Upper lobe of right lung (tissue), 1 donor: ENCODE measurements around the gene TMPRSS5. TPM values are rescaled to one million over a fixed set of nuclear protein-coding genes. Genes with fewer than 3 reads are reported as not detected.

Experiments
- ATAC-seq: fragments of 200-7000 bp; cut with Tn5 transposase; one replicate; pipeline ENCODE4 v1.9.1; 2020; ENCODE audit warnings: mild to moderate bottlenecking, moderate library complexity
- DNase-seq: peaks from one replicate; pipeline ENCODE4 v3.0.0-alpha.2; 2020
- H3K27ac ChIP-seq: fragments of 200-600 bp; one replicate; pipeline ENCODE4 v1.8.0; 2022
- H3K27me3 ChIP-seq: fragments of 200-600 bp; one replicate; pipeline ENCODE4 v1.8.0; 2022; ENCODE audit warnings: mild to moderate bottlenecking
- H3K36me3 ChIP-seq: fragments of 200-600 bp; one replicate; pipeline ENCODE4 v1.8.0; 2022
- H3K4me1 ChIP-seq: fragments of 200-600 bp; one replicate; pipeline ENCODE4 v1.8.0; 2022
- H3K4me3 ChIP-seq: fragments of 200-600 bp; one replicate; pipeline ENCODE4 v1.8.0; 2022; ENCODE audit warnings: mild to moderate bottlenecking
- H3K9me3 ChIP-seq: fragments of 200-600 bp; one replicate; pipeline ENCODE4 v1.8.0; 2022
- CTCF ChIP-seq: fragments of 200-600 bp; IDR thresholded peaks from one replicate; pipeline ENCODE4 v1.8.0; 2022; ENCODE audit warnings: antibody characterized with exemption
- intact Hi-C: fragments of 100-400 bp; cut with DNase I; formaldehyde crosslinking; loops from one replicate; pipeline ENCODE4 v1.11.0; 2022
- total RNA-seq: library from RNA; stranded (reverse); fragmentation: NEBNext Ultra II Directional; extraction: Animal tissue kit (Norgen Biotek cat#: 25700); gene quantifications from one replicate; pipeline ENCODE4 v1.2.1, GENCODE V29; 2021
- donor health status: DM: no; HTN: yes; CAD: no; lungs with severe emphysema.

The TMPRSS5 gene
- total RNA-seq, 1 donor from 2014 or later = 0.69 TPM

DNA sequence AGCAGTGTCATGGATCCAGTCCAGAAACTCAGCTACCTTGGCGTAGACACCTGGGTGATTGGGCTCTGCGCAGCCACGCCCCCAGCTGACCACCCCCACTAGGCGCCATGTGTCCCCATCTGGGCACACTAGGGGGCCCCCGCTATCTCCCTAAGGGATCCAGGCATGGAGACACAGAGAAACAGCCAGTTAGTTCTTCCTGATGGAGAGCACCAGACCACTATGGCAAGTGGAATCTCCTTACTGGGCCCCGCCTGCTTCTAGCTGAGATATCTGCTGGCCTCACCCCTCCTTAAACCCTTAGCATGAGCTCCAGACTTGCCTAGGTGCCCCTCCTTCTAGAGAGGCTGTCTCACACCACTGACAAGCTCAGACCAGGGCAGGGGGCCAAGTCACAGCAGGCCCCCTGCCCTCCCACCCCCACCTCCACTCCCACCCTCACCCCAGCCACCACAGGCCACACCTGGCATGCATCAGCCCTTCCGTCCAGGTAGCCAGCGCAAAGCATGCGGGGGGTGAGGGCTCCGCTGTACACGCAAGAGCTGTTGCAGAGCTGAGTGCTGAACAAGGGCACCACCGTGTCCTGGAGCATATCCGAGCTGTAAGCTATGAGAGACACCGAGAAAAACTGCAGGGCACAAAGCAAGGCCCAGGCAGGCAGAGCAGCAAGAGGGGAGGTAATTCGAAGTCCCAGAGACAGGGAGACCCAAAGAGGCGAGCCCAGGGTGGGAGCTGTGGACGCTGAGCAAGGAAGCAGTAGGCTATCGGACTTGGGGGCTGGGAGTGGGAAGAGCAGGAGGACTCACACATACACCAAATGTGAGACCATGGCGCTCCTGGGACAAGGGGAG lies 16.1 kb downstream of the TMPRSS5 start:
- H3K9me3 ChIP-seq = no peaks in the 10 kb centered on the region
- intact Hi-C loops = no loop called here
- DNase-seq (no peak), ATAC-seq (no peak)
- no peak overlapping the region for H3K27ac ChIP-seq
- no peaks in the 10 kb centered on the region for H3K27me3 ChIP-seq
- no peak overlapping the region for H3K4me3 ChIP-seq
- H3K4me1 ChIP-seq = no peaks in the 10 kb centered on the region
- TF ChIP-seq CTCF = no peak
- H3K36me3 ChIP-seq = no peaks in the 10 kb centered on the region

DNA sequence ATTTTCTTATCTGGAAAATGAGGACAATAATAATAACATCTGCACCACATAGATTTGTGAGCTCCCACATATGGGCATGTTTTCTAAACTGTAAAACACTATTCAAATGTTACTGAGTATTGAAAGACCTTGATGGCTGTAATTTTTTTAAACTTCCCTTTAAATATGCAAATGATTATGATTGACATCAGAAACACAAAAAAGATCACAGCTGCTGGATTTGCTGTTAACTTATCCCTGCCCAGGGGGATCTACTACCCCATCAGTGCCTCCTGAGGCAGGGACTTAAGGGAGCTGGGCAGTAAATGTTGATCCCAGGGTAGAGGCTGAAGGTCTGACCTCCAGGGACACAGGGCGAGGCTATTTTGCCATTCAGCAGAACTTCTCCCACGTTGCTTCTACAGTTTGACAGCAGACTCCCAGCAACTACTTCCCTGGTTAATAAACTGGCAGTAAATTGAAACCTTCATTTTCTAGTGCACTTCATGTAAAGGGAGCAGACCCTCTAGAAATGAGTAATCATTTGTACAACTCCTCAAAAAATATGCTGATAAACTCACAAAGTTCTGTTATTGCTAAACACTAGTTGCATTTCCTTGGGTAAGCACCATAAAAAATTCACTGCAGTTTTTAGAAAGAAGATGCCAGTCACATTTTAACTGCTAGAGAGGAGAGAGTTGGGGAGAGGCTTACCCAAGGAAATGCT lies 20.3 kb downstream of the TMPRSS5 start:
- no peaks in the 10 kb centered on the region for H3K27me3 ChIP-seq
- no peak for TF ChIP-seq CTCF
- intact Hi-C loops = no loop called here
- H3K9me3 ChIP-seq = no peaks in the 10 kb centered on the region
- H3K27ac ChIP-seq = no peak overlapping the region
- no peak for ATAC-seq
- no peaks in the 10 kb centered on the region for H3K36me3 ChIP-seq
- DNase-seq = no peak
- no peak overlapping the region for H3K4me3 ChIP-seq
- no peaks in the 10 kb centered on the region for H3K4me1 ChIP-seq

- Histone ChIP-seq H3K36me3 (no peaks in the 10 kb centered on the region), H3K4me3 (no peak overlapping the region), H3K27ac (no peak overlapping the region), H3K9me3 (no peaks in the 10 kb centered on the region), H3K27me3 (no peaks in the 10 kb centered on the region), H3K4me1 (no peaks in the 10 kb centered on the region)
- intact Hi-C loops = no loop called here
- DNase-seq = no peak
- ATAC-seq = no peak
- TF ChIP-seq CTCF = no peak
These were observed 21.6 kb downstream of the TMPRSS5 start for GRCh38 chr11:113684496-113684895.

DNA sequence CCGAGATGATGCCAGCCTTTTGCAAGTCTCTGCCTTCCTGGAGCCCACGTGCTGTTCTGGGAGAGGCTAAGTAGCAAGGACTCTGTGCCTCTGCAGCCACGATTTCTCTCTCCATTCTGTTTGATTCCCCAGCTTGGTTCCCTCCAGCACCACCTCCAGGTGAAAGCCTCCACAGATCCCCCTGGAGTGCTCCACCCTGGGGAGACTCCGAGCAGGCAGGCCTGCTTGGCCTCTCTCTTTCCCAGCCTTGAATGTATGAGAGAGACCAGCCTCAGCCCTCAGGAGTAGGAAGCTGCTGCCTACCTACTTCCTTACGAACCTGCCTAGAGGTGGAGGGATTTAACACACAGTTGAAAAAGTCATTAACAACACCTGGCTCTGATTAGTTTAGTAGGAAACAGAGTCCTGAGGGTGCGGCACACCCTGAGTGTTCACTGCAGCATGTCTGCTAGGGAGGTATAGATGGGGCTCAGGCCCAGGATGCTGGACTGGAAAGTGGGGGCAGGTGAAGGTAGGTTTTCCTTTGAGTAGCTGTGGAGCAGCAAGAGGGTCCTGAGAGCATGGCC lies 22.5 kb downstream of the TMPRSS5 start:
- Histone ChIP-seq H3K36me3 (no peaks in the 10 kb centered on the region), H3K27me3 (no peaks in the 10 kb centered on the region), H3K27ac (no peak overlapping the region), H3K9me3 (no peaks in the 10 kb centered on the region), H3K4me1 (no peaks in the 10 kb centered on the region), H3K4me3 (no peak overlapping the region)
- no peak for DNase-seq
- no peak for ATAC-seq
- TF ChIP-seq CTCF = no peak
- intact Hi-C loops = no loop called here

DNA sequence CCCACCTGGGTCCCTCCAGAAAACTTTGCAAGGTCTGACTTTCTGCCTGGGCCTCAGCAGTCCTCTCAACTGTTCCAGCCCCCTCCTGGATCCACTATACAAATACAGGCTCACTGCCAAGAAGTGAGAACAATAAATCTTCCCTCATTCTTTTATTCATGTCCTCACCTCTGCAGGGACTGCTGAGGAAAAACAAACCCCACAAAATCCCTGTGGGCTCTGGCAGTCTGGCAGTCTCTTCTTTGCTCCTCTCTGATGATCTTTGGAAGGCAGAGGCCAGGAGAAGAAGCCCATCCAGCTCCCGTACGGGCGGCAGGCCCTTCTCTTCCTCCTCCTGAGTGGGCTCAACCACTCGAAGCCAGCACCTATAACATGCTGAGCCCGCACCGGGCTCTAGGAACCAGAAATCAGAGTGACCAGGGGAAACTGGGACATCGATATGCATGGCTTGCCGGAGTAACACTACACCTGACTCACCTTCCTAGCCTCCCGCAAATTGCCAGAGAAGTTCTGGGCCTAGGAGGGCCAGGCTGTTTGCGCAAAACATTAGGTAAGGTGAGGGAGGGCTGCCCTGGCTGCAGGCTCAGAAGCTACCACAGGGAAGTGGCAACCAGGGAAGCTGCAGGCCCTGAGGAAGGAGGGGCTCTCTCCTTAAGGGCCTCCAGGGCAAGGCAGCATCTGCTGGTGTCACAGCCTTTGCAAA lies 24.2 kb downstream of the TMPRSS5 start:
- intact Hi-C loops = no loop called here
- TF ChIP-seq CTCF = no peak
- DNase-seq = no peak
- ATAC-seq = no peak
- H3K36me3 ChIP-seq = no peaks in the 10 kb centered on the region
- no peak overlapping the region for H3K27ac ChIP-seq
- H3K4me1 ChIP-seq = no peaks in the 10 kb centered on the region
- H3K9me3 ChIP-seq = no peaks in the 10 kb centered on the region
- no peaks in the 10 kb centered on the region for H3K27me3 ChIP-seq
- H3K4me3 ChIP-seq = no peak overlapping the region
